ENCODE measurements around the gene PPP1R15B.

The PPP1R15B gene

GRCh38 chr1:204358605-204359004 lies 53.0 kb downstream of the PPP1R15B start:
- in situ Hi-C loops (cut with HindIII; ENCODE audit: low pct_ligation_motif_present, low sequenced_read_pairs) = loop anchor here (25.0 kb wide), 1 partner anchor 196 kb away; the partner anchor contains the start of genes ETNK2 and REN
- Histone ChIP-seq H3K36me3 (replicated peaks) (no peaks in the 10 kb centered on the region), H3K27me3 (replicated peaks) (peaks cover 13% of the 10 kb centered on the region), H3K4me3 (ENCODE audit: low read depth, low read length) (no peak overlapping the region), H3K27ac (no peak overlapping the region)
- TF ChIP-seq CTCF (IDR thresholded peaks at IDR 0.05; ENCODE audit: low read depth, low read length, missing control alignments) = no peak
- DNase-seq = no peak

DNA sequence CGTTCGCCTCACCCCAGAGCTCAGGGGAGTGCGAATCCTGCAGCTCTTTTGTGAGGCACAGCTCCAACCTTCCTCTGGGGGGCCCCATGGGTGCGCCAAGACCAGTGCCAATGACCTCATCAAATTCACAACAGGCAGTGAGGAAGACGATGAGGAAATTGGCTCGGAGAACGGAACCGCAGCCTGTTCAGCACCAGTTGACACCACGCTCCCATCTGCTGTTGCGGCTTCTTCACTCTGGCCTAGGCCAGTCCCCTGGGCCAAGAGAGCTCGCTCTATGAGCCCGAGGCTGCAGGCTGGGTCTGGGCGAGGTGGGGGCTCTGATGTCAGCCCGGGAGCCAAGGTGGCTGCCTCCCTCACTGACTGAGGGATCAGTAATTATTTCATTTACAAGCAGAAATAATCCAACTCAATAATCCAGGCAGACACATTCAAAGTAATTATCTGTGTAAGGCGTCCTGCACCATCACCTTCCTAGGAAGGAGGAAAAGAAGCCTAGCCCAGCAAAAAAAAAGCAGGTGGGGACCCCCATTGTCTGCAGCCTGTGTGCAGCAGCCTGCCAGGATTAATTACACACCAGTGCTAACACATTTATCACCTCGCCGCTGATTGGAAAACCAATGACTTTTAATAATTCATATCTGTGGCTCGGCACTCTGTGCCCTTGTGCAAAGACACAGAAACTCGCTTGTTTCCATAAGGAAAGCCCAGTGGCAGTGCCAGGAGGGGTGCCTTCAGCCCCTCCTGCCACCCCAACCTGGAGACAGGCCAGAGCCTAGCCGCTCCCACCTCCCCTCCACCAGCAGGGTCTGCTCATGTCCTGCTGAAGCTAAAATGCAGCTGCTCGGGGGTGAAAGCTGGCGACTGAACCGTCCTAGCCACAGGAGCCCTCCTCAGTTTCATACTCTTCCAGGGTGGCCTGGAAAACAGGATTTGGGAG lies 53.8 kb downstream of the PPP1R15B start:
- H3K27ac ChIP-seq = no peak overlapping the region
- in situ Hi-C loops (cut with HindIII; ENCODE audit: low pct_ligation_motif_present, low sequenced_read_pairs) = loop anchor here (25.0 kb wide), 1 partner anchor 196 kb away; the partner anchor contains the start of genes ETNK2 and REN
- H3K4me3 ChIP-seq (ENCODE audit: low read depth, low read length) = no peak overlapping the region
- TF ChIP-seq CTCF (IDR thresholded peaks at IDR 0.05; ENCODE audit: low read depth, low read length, missing control alignments) = no peak
- H3K36me3 ChIP-seq (replicated peaks) = no peaks in the 10 kb centered on the region
- no peak for DNase-seq
- H3K27me3 ChIP-seq (replicated peaks) = peaks cover 13% of the 10 kb centered on the region

DNA sequence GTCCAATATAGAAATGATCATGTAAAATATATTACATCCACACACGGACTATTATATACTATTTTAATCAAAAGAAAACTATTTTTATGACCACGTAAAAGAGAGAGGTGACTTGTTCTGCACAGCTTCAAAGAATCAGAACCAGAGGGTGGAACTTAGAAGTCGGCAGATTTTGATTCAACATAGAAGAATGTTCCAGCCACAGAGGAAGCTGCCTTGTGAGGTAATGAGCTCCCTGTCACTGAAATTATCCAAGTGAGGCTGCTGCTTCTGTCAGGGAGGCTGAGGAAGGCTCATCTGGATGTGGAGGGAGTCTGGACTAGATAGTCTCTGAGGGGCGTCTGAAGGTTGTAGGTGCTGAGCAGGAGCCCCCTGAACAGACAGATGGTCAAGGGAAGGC lies 54.6 kb downstream of the PPP1R15B start:
- DNase-seq = no peak
- Histone ChIP-seq H3K4me3 (ENCODE audit: low read depth, low read length) (no peak overlapping the region), H3K36me3 (replicated peaks) (no peaks in the 10 kb centered on the region), H3K27ac (no peak overlapping the region), H3K27me3 (replicated peaks) (peaks cover 8% of the 10 kb centered on the region)
- in situ Hi-C loops (cut with HindIII; ENCODE audit: low pct_ligation_motif_present, low sequenced_read_pairs) = loop anchor here (25.0 kb wide), 1 partner anchor 195 kb away; the partner anchor contains the start of genes ETNK2 and REN
- no peak for TF ChIP-seq CTCF (IDR thresholded peaks at IDR 0.05; ENCODE audit: low read depth, low read length, missing control alignments)

- TF ChIP-seq CTCF (IDR thresholded peaks at IDR 0.05; ENCODE audit: low read depth, low read length, missing control alignments) = no peak
- in situ Hi-C loops (cut with HindIII; ENCODE audit: low pct_ligation_motif_present, low sequenced_read_pairs) = loop anchor here (25.0 kb wide), 1 partner anchor 194 kb away; the partner anchor contains the start of genes ETNK2 and REN
- Histone ChIP-seq H3K27me3 (replicated peaks) (peaks cover 4% of the 10 kb centered on the region), H3K36me3 (replicated peaks) (no peaks in the 10 kb centered on the region), H3K4me3 (ENCODE audit: low read depth, low read length) (no peak overlapping the region), H3K27ac (no peak overlapping the region)
- DNase-seq = no peak
Measured at GRCh38 chr1:204355913-204356312, 55.7 kb downstream of the PPP1R15B start.

DNA sequence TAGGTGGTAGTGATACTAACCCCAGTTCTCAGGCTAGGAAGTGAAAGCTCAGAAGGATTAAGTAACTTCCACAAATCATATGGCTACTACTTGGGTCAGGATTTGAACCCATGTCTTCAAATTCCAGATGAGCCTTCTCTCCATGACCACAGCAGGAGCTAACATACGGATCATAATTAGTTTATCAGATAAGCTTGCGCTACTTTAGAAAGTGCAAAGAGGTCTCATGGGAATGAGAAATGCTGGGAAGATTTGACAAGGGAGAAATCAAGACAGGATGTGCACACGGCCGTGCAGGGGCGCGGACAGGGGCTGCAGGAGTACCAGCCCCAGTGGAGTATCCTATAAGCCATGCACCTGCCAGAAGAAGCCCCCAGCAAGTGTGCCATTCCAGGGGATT lies 57.0 kb downstream of the PPP1R15B start:
- H3K27me3 ChIP-seq (replicated peaks) = peaks cover 4% of the 10 kb centered on the region
- no peak for TF ChIP-seq CTCF (IDR thresholded peaks at IDR 0.05; ENCODE audit: low read depth, low read length, missing control alignments)
- no peak overlapping the region for H3K4me3 ChIP-seq (ENCODE audit: low read depth, low read length)
- no peaks in the 10 kb centered on the region for H3K36me3 ChIP-seq (replicated peaks)
- no peak overlapping the region for H3K27ac ChIP-seq
- in situ Hi-C loops (cut with HindIII; ENCODE audit: low pct_ligation_motif_present, low sequenced_read_pairs) = loop anchor here (25.0 kb wide), 1 partner anchor 192 kb away; the partner anchor contains the start of genes ETNK2 and REN
- DNase-seq = no peak

All from brain microvascular endothelial cell (primary cell).